Ovary (tissue), 9 donors: ENCODE results near the gene GPS1. TPM values are rescaled to one million over a fixed set of nuclear protein-coding genes. Genes with fewer than 3 reads are reported as not detected.

Experiments used
- DNase-seq, 5 donors: peaks; one replicate each; pipeline ENCODE4 v3.0.0-alpha.2; 2019 to 2020
- H3K27ac ChIP-seq, 2 donors: fragments of 200-600 bp; one replicate each; pipeline versions ENCODE4 v1.5.1 to v1.8.0; 2019 to 2022
- H3K27me3 ChIP-seq: fragments of 200-600 bp; one replicate; pipeline ENCODE4 v1.8.0; 2022
- H3K36me3 ChIP-seq: fragments of 200-600 bp; sonication (generic); one replicate; pipeline ENCODE4 v1.5.1; 2019
- H3K4me1 ChIP-seq: one replicate; pipeline ENCODE4 v1.8.1; 2013; ENCODE audit warnings: mild to moderate bottlenecking, moderate library complexity; ENCODE audit not compliant: insufficient read depth
- H3K4me3 ChIP-seq: fragments of 200-600 bp; sonication (generic); one replicate; pipeline ENCODE4 v1.5.1; 2017
- H3K9me3 ChIP-seq, 2 donors: fragments of 200-600 bp in 1 of 2; sonication (generic) in 1 of 2; one replicate each; pipeline versions ENCODE4 v1.5.1 to v1.8.1; 2013 to 2019; ENCODE audit warnings: mild to moderate bottlenecking in 1 of 2, moderate library complexity in 1 of 2
- CTCF ChIP-seq, 3 donors: fragments of 450-650 bp in 2 of 3; fragments of 200-600 bp in 1 of 3; IDR thresholded peaks; one replicate each; pipeline versions ENCODE4 v1.5.1 to v1.8.0; 2016 to 2022; ENCODE audit warnings: antibody characterized with exemption in 3 of 3, mild to moderate bottlenecking in 1 of 3
- EP300 ChIP-seq: sonication (generic); formaldehyde crosslinking; IDR thresholded peaks from one replicate; pipeline ENCODE4 v1.6.1; 2017; ENCODE audit warnings: antibody characterized with exemption
- POLR2A ChIP-seq: fragments of 450-650 bp; IDR thresholded peaks from one replicate; pipeline ENCODE4 v1.6.1; 2017; ENCODE audit warnings: antibody characterized with exemption, mild to moderate bottlenecking, moderate library complexity
- WGBS, 3 donors: extraction: QIAGEN DNeasy Blood & Tissue Kit in 1 of 3; methylation state at CpG; one replicate each; pipeline versions ENCODE4 v1.1.5 to v1.1.7; 2013 to 2017; 5-methylcytosine and 5-hydroxymethylcytosine counted together
- intact Hi-C, 4 donors: fragments of 100-400 bp; cut with DNase I; formaldehyde crosslinking; loops; one replicate each; pipeline versions ENCODE4 v1.11.0 to v1.15.1; 2022 to 2023
- polyA plus RNA-seq, 2 donors: library from polyadenylated mRNA; stranded (reverse); fragments of 200-250 nt in 1 of 2; fragments of 350-450 nt in 1 of 2; fragmentation: Illumina TruSeq in 1 of 2; extraction: RNeasy Lipid Tissue Mini Kit (QIAGEN cat#74804) in 1 of 2; gene quantifications; one replicate each; pipeline ENCODE4 v1.2.3, GENCODE V29; 2013 to 2014
- total RNA-seq, 7 donors: library from RNA; depleted of rRNA in 2 of 7; stranded (reverse); fragments of >200 nt in 2 of 7; fragmentation: NEBNext Ultra II Directional in 3 of 7; extraction: Animal tissue kit (Norgen Biotek cat#: 25700) in 3 of 7; gene quantifications; one replicate each; pipeline versions ENCODE4 v1.1.0 to v1.2.4, GENCODE V29; 2016 to 2023
- donor health status: DM: no; HTN: no; CAD: no; lungs with moderate emphysema.
- donor health status: DM: no; HTN: no; CAD: no.
- donor health status: Bipolar disorder and iron deficiency.
- donor health status: DM: yes; HTN: yes; CAD: no.
- donor health status: DM: no; HTN: no; CAD: no.
- donor health status: DM: yes; HTN: yes; CAD: no.

Gene GPS1
- total and polyA plus RNA-seq, 9 donors = 12.4 to 96.2 (median 77.8) TPM

GRCh38 chr17:82081966-82082365 lies 30.3 kb downstream of the GPS1 start:
- no peak for DNase-seq
- Histone ChIP-seq H3K4me3 (no peak overlapping the region), H3K36me3 (no peaks in the 10 kb centered on the region), H3K4me1 (peaks cover 2% of the 10 kb centered on the region), H3K27me3 (no peaks in the 10 kb centered on the region), H3K9me3 (no peaks in the 10 kb centered on the region), H3K27ac (no peak overlapping the region)
- intact Hi-C loops = no loop called here
- WGBS, 3 donors = 89 to 92% (median 89%) methylated on average over 22 of the region's 22 CpGs
- no peak for TF ChIP-seq CTCF (IDR thresholded peaks at IDR 0.05)
- TF ChIP-seq POLR2A = no peak
- no peak for TF ChIP-seq EP300

GRCh38 chr17:82082456-82082855 lies 30.8 kb downstream of the GPS1 start:
- TF ChIP-seq CTCF (IDR thresholded peaks at IDR 0.05) = no peak
- TF ChIP-seq EP300 = no peak
- Histone ChIP-seq H3K4me3 (no peak overlapping the region), H3K4me1 (peaks cover 2% of the 10 kb centered on the region), H3K27me3 (no peaks in the 10 kb centered on the region), H3K9me3 (no peaks in the 10 kb centered on the region), H3K27ac (no peak overlapping the region), H3K36me3 (no peaks in the 10 kb centered on the region)
- intact Hi-C loops = no loop called here
- WGBS, 3 donors = 85 to 90% (median 86%) methylated on average over 15 to 19 of the region's 19 CpGs
- DNase-seq = no peak

GRCh38 chr17:82083009-82083408 lies 31.3 kb downstream of the GPS1 start:
- intact Hi-C loops = no loop called here
- no peaks in the 10 kb centered on the region for H3K27me3 ChIP-seq
- no peaks in the 10 kb centered on the region for H3K36me3 ChIP-seq
- H3K27ac ChIP-seq = no peak overlapping the region
- TF ChIP-seq EP300 (no peak), POLR2A (no peak), CTCF (IDR thresholded peaks at IDR 0.05) (no peak)
- no peak overlapping the region for H3K4me3 ChIP-seq
- 90% methylated on average over 19 to 24 of the region's 24 CpGs for WGBS, 3 donors
- H3K9me3 ChIP-seq = no peaks in the 10 kb centered on the region
- DNase-seq = no peak
- H3K4me1 ChIP-seq = no peaks in the 10 kb centered on the region

GRCh38 chr17:82083533-82084359 lies 32.0 kb downstream of the GPS1 start:
- H3K9me3 ChIP-seq = no peaks in the 10 kb centered on the region
- WGBS, 3 donors = 86 to 93% (median 87%) methylated on average over 54 to 55 of the region's 55 CpGs
- no peaks in the 10 kb centered on the region for H3K36me3 ChIP-seq
- no peak overlapping the region for H3K4me3 ChIP-seq
- H3K27me3 ChIP-seq = no peaks in the 10 kb centered on the region
- DNase-seq = no peak
- H3K27ac ChIP-seq = no peak overlapping the region
- H3K4me1 ChIP-seq = no peaks in the 10 kb centered on the region
- intact Hi-C loops = no loop called here
- no peak for TF ChIP-seq POLR2A
- no peak for TF ChIP-seq CTCF (IDR thresholded peaks at IDR 0.05)
- TF ChIP-seq EP300 = no peak
